Motor neuron (in vitro differentiated cells): ENCODE data around the gene SUSD2. TPM values are rescaled to one million over a fixed set of nuclear protein-coding genes. Genes with fewer than 3 reads are reported as not detected.

Source experiments
- total RNA-seq, 8 experiments: library from RNA; unstranded; fragments of 300-600 nt; gene quantifications; 2 replicates each; pipeline versions ENCODE4 v1.2.3 to v1.2.4, GENCODE V29; 2022

SUSD2 gene
- total RNA-seq, 8 experiments from 2014 or later, result 0.22 to 7.6 (median 1.3) TPM

Other genes with a start within 250 kb of the SUSD2 start
- 10 to 100 TPM in 1 of 8 experiments, 1 to 10 TPM in 3, under 1 TPM in 1, not detected in 3; 0.36 to 19.5 (median 3.3) TPM for gene GSTT2B, start 220.3 kb upstream of the SUSD2 start, total RNA-seq
- 10 to 100 TPM in 1 of 8 experiments, 1 to 10 TPM in 7; 1.7 to 10.5 (median 2.7) TPM for gene DDTL, start 214.6 kb upstream of the SUSD2 start, total RNA-seq
- 100 to 1,000 TPM in 7 of 8 experiments, 10 to 100 TPM in 1; 86.6 to 218 (median 126) TPM for gene DDT, start 207.0 kb upstream of the SUSD2 start, total RNA-seq
- 1 to 10 TPM in 1 of 8 experiments, not detected in 7; 4.3 TPM for gene GSTT2, start 201.4 kb upstream of the SUSD2 start, total RNA-seq
- under 1 TPM in 2 of 8 experiments, not detected in 6; 0.05 to 0.62 TPM for gene GSTT4, start 176.0 kb upstream of the SUSD2 start, total RNA-seq
- gene CABIN1, start 170.2 kb upstream of the SUSD2 start, total RNA-seq, result 10 to 100 TPM; 23.0 to 64.0 (median 43.3) TPM
- 1 to 10 TPM in 3 of 8 experiments, under 1 TPM in 5; 0.16 to 8.7 (median 0.63) TPM for gene GGT5, start 63.6 kb downstream of the SUSD2 start, total RNA-seq
- 10 to 100 TPM; 17.0 to 52.1 (median 43.0) TPM for gene SPECC1L, start 89.3 kb downstream of the SUSD2 start, total RNA-seq
- 1 to 10 TPM in 7 of 8 experiments, under 1 TPM in 1; 0.20 to 3.4 (median 2.1) TPM for gene ADORA2A, start 246.1 kb downstream of the SUSD2 start, total RNA-seq